Neural cell (in vitro differentiated cells): Measurements from ENCODE around the gene MGLL. TPM values are rescaled to one million over a fixed set of nuclear protein-coding genes. Genes with fewer than 3 reads are reported as not detected.

ENCODE experiments used
- H2AFZ ChIP-seq: fragments of 200-600, 300-800 bp; sonication (generic), shearing (Covaris generic); 2 replicates; pipeline ENCODE4 v1.6.0; 2014; ENCODE audit warnings: low read depth, mild to moderate bottlenecking, antibody characterized with exemption, low read length, moderate library complexity
- H3F3A ChIP-seq: fragments of 200-600 bp; shearing (Covaris generic); 2 replicates; pipeline ENCODE4 v1.6.1; 2016; ENCODE audit warnings: mild to moderate bottlenecking, moderate library complexity, mixed read lengths, antibody characterized with exemption, low read length; ENCODE audit not compliant: insufficient read depth, poor library complexity, severe bottlenecking
- H3K27ac ChIP-seq: fragments of 200-600, 300-800 bp; sonication (generic), shearing (Covaris generic); 2 replicates; pipeline ENCODE4 v1.5.1; 2014; ENCODE audit warnings: mild to moderate bottlenecking, low read length, moderate library complexity
- H3K27me3 ChIP-seq: fragments of 300-800, 200-600 bp; sonication (generic), shearing (Covaris generic); 2 replicates; pipeline ENCODE4 v1.6.0; 2014; ENCODE audit warnings: mild to moderate bottlenecking, low read depth, low read length, moderate library complexity; ENCODE audit not compliant: insufficient read depth
- H3K36me3 ChIP-seq: fragments of 300-800, 200-600 bp; sonication (generic), shearing (Covaris generic); 2 replicates; pipeline ENCODE4 v1.5.1; 2014; ENCODE audit warnings: mild to moderate bottlenecking, antibody characterized with exemption, low read length, moderate library complexity; ENCODE audit not compliant: insufficient read depth
- H3K4me2 ChIP-seq: fragments of 300-800, 200-600 bp; sonication (generic), shearing (Covaris generic); 2 replicates; pipeline ENCODE4 v1.6.0; 2014; ENCODE audit warnings: mild to moderate bottlenecking, low read length
- H3K4me3 ChIP-seq: fragments of 300-800, 200-600 bp; sonication (generic), shearing (Covaris generic); 2 replicates; pipeline ENCODE4 v1.5.1; 2014; ENCODE audit warnings: mild to moderate bottlenecking, low read length, moderate library complexity
- H3K79me2 ChIP-seq: fragments of 200-600 bp; shearing (Covaris generic); replicated peaks from 2 replicates; pipeline ENCODE4 v1.6.0; 2014; ENCODE audit warnings: mild to moderate bottlenecking, low read length, moderate library complexity; ENCODE audit not compliant: insufficient read depth
- H3K9ac ChIP-seq: fragments of 300-800, 200-600 bp; sonication (generic), shearing (Covaris generic); 2 replicates; pipeline ENCODE4 v1.6.1; 2016; ENCODE audit warnings: mild to moderate bottlenecking, low read length, mixed read lengths
- H3K9me2 ChIP-seq: fragments of 200-600 bp; shearing (Covaris generic); 2 replicates; pipeline ENCODE4 v1.6.1; 2016; ENCODE audit warnings: mild to moderate bottlenecking, low read length, mixed read lengths; ENCODE audit not compliant: insufficient read depth
- H3K9me3 ChIP-seq: fragments of 200-600, 300-800 bp; sonication (generic), shearing (Covaris generic); 2 replicates; pipeline ENCODE4 v1.6.1; 2016; ENCODE audit warnings: mild to moderate bottlenecking, mixed run types, low read length, moderate library complexity, mixed read lengths
- H4K20me1 ChIP-seq: fragments of 200-600 bp; shearing (Covaris generic); 2 replicates; pipeline ENCODE4 v1.6.1; 2016; ENCODE audit warnings: mild to moderate bottlenecking, mixed run types; ENCODE audit not compliant: insufficient read depth
- CTCF ChIP-seq: fragments of 450-650 bp; IDR thresholded peaks from 2 replicates; pipeline ENCODE4 v1.5.1; 2014; ENCODE audit warnings: antibody characterized with exemption, mild to moderate bottlenecking, moderate library complexity; ENCODE audit not compliant: poor library complexity, severe bottlenecking
- EP300 ChIP-seq: fragments of 450-650 bp; conservative IDR thresholded peaks from 2 replicates; pipeline ENCODE4 v1.6.1; 2014; ENCODE audit warnings: antibody characterized with exemption, mild to moderate bottlenecking, moderate library complexity; ENCODE audit not compliant: poor library complexity, severe bottlenecking
- EZH2 ChIP-seq: fragments of 200-600, 300-800 bp; shearing (Covaris generic), sonication (generic); IDR thresholded peaks from 2 replicates; pipeline ENCODE4 v1.6.1; 2014; ENCODE audit warnings: antibody characterized with exemption, low read length, borderline replicate concordance, mild to moderate bottlenecking; ENCODE audit not compliant: insufficient read depth, poor library complexity, severe bottlenecking
- MXI1 ChIP-seq: fragments of 450-650 bp; conservative IDR thresholded peaks from 2 replicates; pipeline ENCODE4 v1.6.1; 2014; ENCODE audit warnings: antibody characterized with exemption, mild to moderate bottlenecking; ENCODE audit not compliant: poor library complexity, severe bottlenecking
- POLR2AphosphoS5 ChIP-seq: IDR thresholded peaks from 2 replicates; pipeline ENCODE4 v1.6.1; 2012
- RAD21 ChIP-seq: fragments of 450-650 bp; conservative IDR thresholded peaks from 2 replicates; pipeline ENCODE4 v1.6.1; 2014; ENCODE audit warnings: antibody characterized with exemption, mild to moderate bottlenecking, moderate library complexity
- SMC3 ChIP-seq: fragments of 450-650 bp; conservative IDR thresholded peaks from 2 replicates; pipeline ENCODE4 v1.6.1; 2014; ENCODE audit warnings: antibody characterized with exemption, mild to moderate bottlenecking, moderate library complexity; ENCODE audit not compliant: poor library complexity
- TAF1 ChIP-seq: IDR thresholded peaks from 2 replicates; pipeline ENCODE4 v1.6.1; 2012; ENCODE audit warnings: low read depth
- polyA plus RNA-seq: library from polyadenylated mRNA; depleted of rRNA; stranded (reverse); fragments of >200 nt; gene quantifications from 2 replicates; pipeline ENCODE4 v1.2.3, GENCODE V29; 2014
- TF ChIP-seq, protein P1 (sequence below): IDR thresholded peaks from 2 replicates; pipeline ENCODE4 v1.6.1; 2012; ENCODE audit warnings: borderline replicate concordance

The MGLL gene
- polyA plus RNA-seq, 1 donor from 2014 or later = 2.0 TPM

GRCh38 chr3:127858521-127858920 is 36.2 kb upstream of the MGLL start:
- no peaks in the 10 kb centered on the region for H3K9me2 ChIP-seq
- no peak overlapping the region for H3K4me2 ChIP-seq
- H3K27ac ChIP-seq = peak overlapping the region; percentile 62
- H3K36me3 ChIP-seq = no peaks in the 10 kb centered on the region
- H4K20me1 ChIP-seq = no peaks in the 10 kb centered on the region
- no peaks in the 10 kb centered on the region for H3K27me3 ChIP-seq
- no peaks in the 10 kb centered on the region for H3K79me2 ChIP-seq
- H2AFZ ChIP-seq = no peak overlapping the region
- no peaks in the 10 kb centered on the region for H3K9me3 ChIP-seq
- TF ChIP-seq TAF1 = no peak
- no peak for TF ChIP-seq RAD21
- no peak for TF ChIP-seq MXI1
- no peak for TF ChIP-seq EZH2
- TF ChIP-seq CTCF = no peak
- TF ChIP-seq SMC3 = no peak
- TF ChIP-seq, protein P1, sequence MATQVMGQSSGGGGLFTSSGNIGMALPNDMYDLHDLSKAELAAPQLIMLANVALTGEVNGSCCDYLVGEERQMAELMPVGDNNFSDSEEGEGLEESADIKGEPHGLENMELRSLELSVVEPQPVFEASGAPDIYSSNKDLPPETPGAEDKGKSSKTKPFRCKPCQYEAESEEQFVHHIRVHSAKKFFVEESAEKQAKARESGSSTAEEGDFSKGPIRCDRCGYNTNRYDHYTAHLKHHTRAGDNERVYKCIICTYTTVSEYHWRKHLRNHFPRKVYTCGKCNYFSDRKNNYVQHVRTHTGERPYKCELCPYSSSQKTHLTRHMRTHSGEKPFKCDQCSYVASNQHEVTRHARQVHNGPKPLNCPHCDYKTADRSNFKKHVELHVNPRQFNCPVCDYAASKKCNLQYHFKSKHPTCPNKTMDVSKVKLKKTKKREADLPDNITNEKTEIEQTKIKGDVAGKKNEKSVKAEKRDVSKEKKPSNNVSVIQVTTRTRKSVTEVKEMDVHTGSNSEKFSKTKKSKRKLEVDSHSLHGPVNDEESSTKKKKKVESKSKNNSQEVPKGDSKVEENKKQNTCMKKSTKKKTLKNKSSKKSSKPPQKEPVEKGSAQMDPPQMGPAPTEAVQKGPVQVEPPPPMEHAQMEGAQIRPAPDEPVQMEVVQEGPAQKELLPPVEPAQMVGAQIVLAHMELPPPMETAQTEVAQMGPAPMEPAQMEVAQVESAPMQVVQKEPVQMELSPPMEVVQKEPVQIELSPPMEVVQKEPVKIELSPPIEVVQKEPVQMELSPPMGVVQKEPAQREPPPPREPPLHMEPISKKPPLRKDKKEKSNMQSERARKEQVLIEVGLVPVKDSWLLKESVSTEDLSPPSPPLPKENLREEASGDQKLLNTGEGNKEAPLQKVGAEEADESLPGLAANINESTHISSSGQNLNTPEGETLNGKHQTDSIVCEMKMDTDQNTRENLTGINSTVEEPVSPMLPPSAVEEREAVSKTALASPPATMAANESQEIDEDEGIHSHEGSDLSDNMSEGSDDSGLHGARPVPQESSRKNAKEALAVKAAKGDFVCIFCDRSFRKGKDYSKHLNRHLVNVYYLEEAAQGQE = no peak
- no peak for TF ChIP-seq POLR2AphosphoS5
- no peak for TF ChIP-seq EP300
- H3K9ac ChIP-seq = peak overlapping the region; percentile 14
- no peak overlapping the region for H3K4me3 ChIP-seq
- H3F3A ChIP-seq = peaks cover 6% of the 10 kb centered on the region

- no peak overlapping the region for H2AFZ ChIP-seq
- H3K9me2 ChIP-seq = no peaks in the 10 kb centered on the region
- no peaks in the 10 kb centered on the region for H3K36me3 ChIP-seq
- H4K20me1 ChIP-seq = no peaks in the 10 kb centered on the region
- no peak overlapping the region for H3K4me2 ChIP-seq
- no peak overlapping the region for H3K4me3 ChIP-seq
- H3K27ac ChIP-seq = no peak overlapping the region
- H3F3A ChIP-seq = peaks cover 6% of the 10 kb centered on the region
- H3K9me3 ChIP-seq = no peaks in the 10 kb centered on the region
- TF ChIP-seq MXI1 (no peak), POLR2AphosphoS5 (no peak), SMC3 (peak; percentile 21), EZH2 (no peak), CTCF (peak; percentile 25), EP300 (no peak), RAD21 (peak; percentile 31), TAF1 (no peak)
- TF ChIP-seq, protein P1 = no peak
- H3K79me2 ChIP-seq = no peaks in the 10 kb centered on the region
- H3K27me3 ChIP-seq = no peaks in the 10 kb centered on the region
- no peak overlapping the region for H3K9ac ChIP-seq
Observed at GRCh38 chr3:127857333-127857732, 35.0 kb upstream of the MGLL start.
